NCI-H1105 (cell line): ENCODE measurements around the gene XDH.

Source experiments
- DNase-seq: peaks from one replicate; lab custom pipeline; 2025; lab: John Stamatoyannopoulos, UW

The XDH gene

GRCh38 chr2:31414601-31415241, at the start of gene XDH:
TSS of gene XDH (minus strand) at chr2:31414742. CDS start at chr2:31414666, 76 bp downstream.
- DNase-seq = no peak

GRCh38 chr2:31457651-31458050, 43.1 kb upstream of the XDH start:
- no peak for DNase-seq

- no peak for DNase-seq
Observed at GRCh38 chr2:31446848-31447247, 32.3 kb upstream of the XDH start.

- no peak for DNase-seq
Observed at GRCh38 chr2:31442376-31442775, 27.8 kb upstream of the XDH start.

- DNase-seq = no peak
Observed at GRCh38 chr2:31440764-31441163, 26.2 kb upstream of the XDH start.

- no peak for DNase-seq
Observed at GRCh38 chr2:31434911-31435310, 20.4 kb upstream of the XDH start.

GRCh38 chr2:31433541-31433940, 19.0 kb upstream of the XDH start:
- DNase-seq = no peak

GRCh38 chr2:31430439-31431165, 16.1 kb upstream of the XDH start:
- DNase-seq = no peak

GRCh38 chr2:31429759-31430438, 15.4 kb upstream of the XDH start:
- no peak for DNase-seq

GRCh38 chr2:31429040-31429439, 14.5 kb upstream of the XDH start:
- DNase-seq = no peak

- no peak for DNase-seq
Observed at GRCh38 chr2:31428001-31428418, 13.5 kb upstream of the XDH start.

GRCh38 chr2:31426096-31426495, 11.6 kb upstream of the XDH start:
- DNase-seq = no peak

GRCh38 chr2:31421634-31422033, 7.1 kb upstream of the XDH start:
- DNase-seq = no peak

GRCh38 chr2:31420936-31421335, 6.4 kb upstream of the XDH start:
- DNase-seq = no peak

GRCh38 chr2:31419386-31419785, 4.8 kb upstream of the XDH start:
- no peak for DNase-seq

GRCh38 chr2:31415421-31415820, 879 bp upstream of the XDH start:
- no peak for DNase-seq

- DNase-seq = no peak
Observed at GRCh38 chr2:31413862-31414550, 536 bp downstream of the XDH start.

- DNase-seq = no peak
Observed at GRCh38 chr2:31413025-31413424, 1.5 kb downstream of the XDH start.

- no peak for DNase-seq
Observed at GRCh38 chr2:31411771-31412170, 2.8 kb downstream of the XDH start.

GRCh38 chr2:31406593-31407385, 7.8 kb downstream of the XDH start:
- DNase-seq = no peak

- no peak for DNase-seq
Observed at GRCh38 chr2:31404827-31405226, 9.7 kb downstream of the XDH start.

GRCh38 chr2:31404302-31404701, 10.2 kb downstream of the XDH start:
- no peak for DNase-seq
